Stomach smooth muscle (tissue), 2 donors: ENCODE results near the gene OR1J4.

Source experiments
- H3K27ac ChIP-seq: one replicate; pipeline ENCODE4 v1.7.0; 2013; ENCODE audit warnings: mild to moderate bottlenecking, low read length, inconsistent platforms
- H3K27me3 ChIP-seq, 2 donors: one replicate each; pipeline ENCODE4 v1.7.0; 2013; ENCODE audit warnings: low read length in 2 of 2; ENCODE audit not compliant: insufficient read depth in 2 of 2, control insufficient read depth in 1 of 2
- H3K36me3 ChIP-seq, 2 donors: one replicate each; pipeline ENCODE4 v1.7.0; 2013; ENCODE audit warnings: low read length in 2 of 2; ENCODE audit not compliant: control insufficient read depth in 2 of 2, insufficient read depth in 2 of 2
- H3K4me1 ChIP-seq: one replicate; pipeline ENCODE4 v1.7.0; 2013; ENCODE audit warnings: low read length; ENCODE audit not compliant: control insufficient read depth, insufficient read depth
- H3K4me3 ChIP-seq, 2 donors: one replicate each; pipeline ENCODE4 v1.7.0; 2013; ENCODE audit warnings: low read length in 2 of 2
- H3K9ac ChIP-seq, 2 donors: one replicate each; pipeline ENCODE4 v1.7.0; 2013; ENCODE audit warnings: low read length in 2 of 2, mild to moderate bottlenecking in 1 of 2
- H3K9me3 ChIP-seq, 2 donors: one replicate each; pipeline ENCODE4 v1.7.0; 2013; ENCODE audit warnings: low read length in 2 of 2; ENCODE audit not compliant: control insufficient read depth in 2 of 2
- donor health status: healthy.
- donor health status: Pancreatic carcinoma.

Gene OR1J4

DNA sequence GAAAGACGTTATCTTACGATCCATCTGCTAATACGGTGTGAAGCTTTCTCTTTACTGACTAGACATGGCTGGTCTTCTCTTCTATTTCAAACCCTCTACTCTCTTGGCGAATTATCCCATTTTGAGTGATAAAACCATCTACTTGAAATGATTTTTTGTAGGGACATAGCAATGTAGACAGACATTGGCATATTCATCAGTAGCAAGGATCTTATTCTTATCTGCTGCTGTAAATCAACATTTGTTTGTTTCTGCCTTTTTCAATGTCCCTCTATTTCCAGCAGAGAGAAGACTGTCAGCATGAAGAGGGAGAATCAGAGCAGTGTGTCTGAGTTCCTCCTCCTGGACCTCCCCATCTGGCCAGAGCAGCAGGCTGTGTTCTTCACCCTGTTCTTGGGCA is at the start of gene OR1J4:
TSS of gene OR1J4 (plus strand) at position 301 of the 400 bp plus-strand sequence. CDS start at position 301, 0 bp downstream.
- H3K9ac ChIP-seq: no peak within 1 kb of the TSS
- H3K9me3 ChIP-seq: no peaks in the 10 kb centered on the region
- H3K27ac ChIP-seq: no peak within 1 kb of the TSS
- H3K4me1 ChIP-seq: no peaks in the 10 kb centered on the region
- no peaks in the 10 kb centered on the region for H3K36me3 ChIP-seq
- H3K4me3 ChIP-seq: no peak within 1 kb of the TSS
- peaks cover 0 to 5% of the 10 kb centered on the region in 2 donors for H3K27me3 ChIP-seq

GRCh38 chr9:122474561-122474960 is 44.4 kb upstream of the OR1J4 start:
- peaks cover 3 to 5% of the 10 kb centered on the region in 2 donors for H3K27me3 ChIP-seq
- no peak overlapping the region for H3K9ac ChIP-seq
- no peaks in the 10 kb centered on the region for H3K36me3 ChIP-seq
- H3K9me3 ChIP-seq: no peaks in the 10 kb centered on the region
- H3K27ac ChIP-seq: no peak overlapping the region
- no peak overlapping the region for H3K4me3 ChIP-seq
- H3K4me1 ChIP-seq: no peaks in the 10 kb centered on the region

GRCh38 chr9:122475717-122476116 is 43.2 kb upstream of the OR1J4 start:
- Histone ChIP-seq H3K9me3 (no peaks in the 10 kb centered on the region), H3K27me3 (peaks cover 3 to 5% of the 10 kb centered on the region in 2 donors), H3K4me3 (no peak overlapping the region), H3K36me3 (no peaks in the 10 kb centered on the region), H3K9ac (no peak overlapping the region), H3K27ac (no peak overlapping the region), H3K4me1 (no peaks in the 10 kb centered on the region)

- no peak overlapping the region for H3K4me3 ChIP-seq
- no peaks in the 10 kb centered on the region for H3K36me3 ChIP-seq
- no peaks in the 10 kb centered on the region for H3K9me3 ChIP-seq
- H3K27me3 ChIP-seq: peaks cover 3 to 5% of the 10 kb centered on the region in 2 donors
- no peak overlapping the region for H3K27ac ChIP-seq
- no peak overlapping the region for H3K9ac ChIP-seq
- no peaks in the 10 kb centered on the region for H3K4me1 ChIP-seq
Observed at GRCh38 chr9:122477346-122477745, 41.6 kb upstream of the OR1J4 start.

DNA sequence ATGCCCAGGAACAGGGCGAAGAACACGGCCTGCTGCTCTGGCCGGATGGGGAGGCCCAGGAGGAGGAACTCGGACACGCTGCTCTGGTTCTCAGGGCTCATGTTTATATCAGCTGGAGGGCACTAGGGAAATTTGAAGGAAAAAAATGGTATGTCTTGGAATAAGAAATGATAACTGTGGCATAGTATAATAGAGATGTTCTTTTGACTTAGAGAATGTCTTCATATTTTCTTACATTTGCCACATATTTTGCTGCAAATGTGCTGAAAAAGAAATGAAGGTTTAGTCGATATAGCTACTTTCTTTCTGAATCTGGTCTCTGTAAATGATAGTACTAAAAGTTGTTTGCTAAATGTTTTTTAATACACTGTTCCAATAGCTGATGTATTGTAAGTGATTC is 41.1 kb upstream of the OR1J4 start, which contains the start of gene OR1J1:
TSS of gene OR1J1 (minus strand) at position 101 of the 400 bp plus-strand sequence. CDS start at position 101, 0 bp downstream.
- no peaks in the 10 kb centered on the region for H3K4me1 ChIP-seq
- no peak within 1 kb of the TSS for H3K27ac ChIP-seq
- peaks cover 3 to 5% of the 10 kb centered on the region in 2 donors for H3K27me3 ChIP-seq

GRCh38 chr9:122479062-122479461 is 39.9 kb upstream of the OR1J4 start:
- Histone ChIP-seq H3K4me3 (no peak overlapping the region), H3K9me3 (no peaks in the 10 kb centered on the region), H3K27ac (no peak overlapping the region), H3K36me3 (no peaks in the 10 kb centered on the region), H3K27me3 (peaks cover 3 to 5% of the 10 kb centered on the region in 2 donors), H3K4me1 (no peaks in the 10 kb centered on the region), H3K9ac (no peak overlapping the region)

More for the DNA sequence above, 41.1 kb upstream of the OR1J4 start, which contains the start of gene OR1J1:
- Histone ChIP-seq H3K4me3 (no peak within 1 kb of the TSS), H3K9me3 (no peaks in the 10 kb centered on the region), H3K36me3 (no peaks in the 10 kb centered on the region), H3K9ac (no peak within 1 kb of the TSS)

DNA sequence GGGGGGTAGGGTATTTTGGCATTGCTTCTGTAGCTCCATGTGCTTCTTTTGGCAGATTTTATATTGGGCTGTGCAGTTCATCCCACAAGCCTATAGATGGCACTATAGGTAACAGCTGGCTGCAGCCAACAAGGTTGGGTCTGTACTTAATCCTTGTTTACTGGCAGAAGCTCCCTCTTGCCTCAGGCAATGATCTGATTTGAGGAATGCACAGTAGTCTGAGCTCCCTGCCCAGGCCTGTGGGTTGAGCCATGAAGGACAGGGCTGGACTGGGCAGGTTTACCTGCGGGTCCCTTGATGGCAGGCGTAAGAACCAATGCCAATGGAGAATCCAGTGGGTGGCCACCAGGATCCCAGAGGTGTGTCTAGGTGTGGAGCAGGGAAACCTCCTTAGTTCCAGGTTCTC is 20.1 kb upstream of the OR1J4 start:
- Histone ChIP-seq H3K36me3 (no peaks in the 10 kb centered on the region), H3K4me3 (no peak overlapping the region), H3K27ac (no peak overlapping the region), H3K9me3 (peaks cover 3 to 8% of the 10 kb centered on the region in 2 donors), H3K4me1 (no peaks in the 10 kb centered on the region), H3K27me3 (peaks cover 0 to 2% of the 10 kb centered on the region in 2 donors), H3K9ac (no peak overlapping the region)

- no peak overlapping the region for H3K4me3 ChIP-seq
- no peak overlapping the region for H3K27ac ChIP-seq
- H3K9ac ChIP-seq: no peak overlapping the region
- no peaks in the 10 kb centered on the region for H3K27me3 ChIP-seq
- H3K36me3 ChIP-seq: no peaks in the 10 kb centered on the region
- H3K4me1 ChIP-seq: no peaks in the 10 kb centered on the region
- no peaks in the 10 kb centered on the region for H3K9me3 ChIP-seq
Observed at GRCh38 chr9:122506964-122507363, 12.0 kb upstream of the OR1J4 start.

DNA sequence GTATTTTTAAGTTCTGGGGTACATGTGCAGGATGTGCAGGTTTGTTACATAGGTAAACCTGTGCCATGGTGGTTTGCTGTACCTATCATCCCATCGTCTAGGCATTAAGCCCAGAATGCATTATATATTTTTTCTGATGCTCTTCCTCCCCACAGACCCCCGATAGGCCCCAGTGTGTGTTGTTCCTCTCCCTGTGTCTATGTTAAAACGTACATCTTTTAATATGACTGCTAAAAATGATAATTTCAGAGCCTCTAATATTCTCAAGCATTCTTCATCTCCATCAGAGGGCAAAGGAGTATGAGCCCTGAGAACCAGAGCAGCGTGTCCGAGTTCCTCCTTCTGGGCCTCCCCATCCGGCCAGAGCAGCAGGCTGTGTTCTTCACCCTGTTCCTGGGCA is 8.4 kb upstream of the OR1J4 start, which contains the start of gene OR1J2:
TSS of gene OR1J2 (plus strand) at position 301 of the 400 bp plus-strand sequence. CDS start at position 301, 0 bp downstream.
- Histone ChIP-seq H3K36me3 (no peaks in the 10 kb centered on the region), H3K9me3 (no peaks in the 10 kb centered on the region), H3K9ac (no peak within 1 kb of the TSS), H3K27ac (no peak within 1 kb of the TSS), H3K4me1 (no peaks in the 10 kb centered on the region), H3K4me3 (no peak within 1 kb of the TSS), H3K27me3 (no peaks in the 10 kb centered on the region)

- H3K4me3 ChIP-seq: no peak overlapping the region
- no peak overlapping the region for H3K27ac ChIP-seq
- no peaks in the 10 kb centered on the region for H3K9me3 ChIP-seq
- H3K9ac ChIP-seq: no peak overlapping the region
- peaks cover 0 to 5% of the 10 kb centered on the region in 2 donors for H3K27me3 ChIP-seq
- H3K36me3 ChIP-seq: no peaks in the 10 kb centered on the region
- H3K4me1 ChIP-seq: no peaks in the 10 kb centered on the region
Observed at GRCh38 chr9:122518226-122518625, 715 bp upstream of the OR1J4 start.

DNA sequence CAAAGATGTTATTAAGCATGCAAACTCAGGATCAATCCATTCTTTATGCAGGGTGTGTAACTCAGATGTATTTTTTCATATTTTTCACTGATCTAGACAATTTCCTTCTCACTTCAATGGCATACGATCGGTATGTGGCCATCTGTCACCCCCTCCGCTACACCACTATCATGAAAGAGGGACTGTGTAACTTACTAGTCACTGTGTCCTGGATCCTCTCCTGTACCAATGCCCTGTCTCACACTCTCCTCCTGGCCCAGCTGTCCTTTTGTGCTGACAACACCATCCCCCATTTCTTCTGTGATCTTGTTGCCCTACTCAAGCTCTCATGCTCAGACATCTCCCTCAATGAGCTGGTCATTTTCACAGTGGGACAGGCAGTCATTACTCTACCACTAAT is 435 bp downstream of the OR1J4 start:
- Histone ChIP-seq H3K4me1 (no peaks in the 10 kb centered on the region), H3K9ac (no peak overlapping the region), H3K27ac (no peak overlapping the region), H3K9me3 (no peaks in the 10 kb centered on the region), H3K36me3 (no peaks in the 10 kb centered on the region), H3K4me3 (no peak overlapping the region), H3K27me3 (peaks cover 0 to 5% of the 10 kb centered on the region in 2 donors)
